ENCODE measurements around the gene EIF3K. TPM values are rescaled to one million over a fixed set of nuclear protein-coding genes. Genes with fewer than 3 reads are reported as not detected.
A peak's percentile ranks its signal among the peaks of the same experiment; 100 is the strongest.

The EIF3K gene
- total and polyA plus RNA-seq, 2 of the 13 experiments (the other 11 are each of a cell fraction or from before 2014, with no cell fraction given), result 179 to 258 TPM

- H3K79me2 ChIP-seq (ENCODE audit: insufficient read depth, low read length), result peaks cover 4% of the 10 kb centered on the region
- BruUV-seq (replicated peaks), result no TSS peak
- H3K4me1 ChIP-seq (ENCODE audit: insufficient read depth, low read length), result peaks cover 30% of the 10 kb centered on the region
- H3K9me3 ChIP-seq (ENCODE audit: low read length), result no peaks in the 10 kb centered on the region
- peak; percentile 68 for TF ChIP-seq PATZ1 (CRISPR knock-in tag; IDR thresholded peaks at IDR 0.05)
- TF ChIP-seq SOX13 (IDR thresholded peaks at IDR 0.05), result no peak
- TF ChIP-seq SOX13 (CRISPR knock-in tag; conservative IDR thresholded peaks at IDR 0.05 in 1 of 2, IDR thresholded peaks at IDR 0.05 in 1 of 2), result no peak
- TF ChIP-seq ZBTB8A (CRISPR knock-in tag; IDR thresholded peaks at IDR 0.05; ENCODE audit: borderline replicate concordance, low read depth), result no peak
- no peak for TF ChIP-seq ZNF710 (CRISPR knock-in tag; IDR thresholded peaks at IDR 0.05; ENCODE audit: borderline replicate concordance)
- no peak for TF ChIP-seq HIC2 (CRISPR knock-in tag; IDR thresholded peaks at IDR 0.05; ENCODE audit: low read depth)
- in situ Hi-C loops (cut with HindIII; ENCODE audit: extremely low pct_ligation_motif_present, low pct_unique_long_range_greater_than_20kb) (no loop called here), intact Hi-C loops (cut with micrococcal nuclease; ENCODE audit: unreplicated experiment) (no loop called here)
- no peak overlapping the region for H3K27ac ChIP-seq (ENCODE audit: extremely low read length, insufficient read depth, low read length)
- FAIRE-seq, result no peak
- H2AFZ ChIP-seq (ENCODE audit: low read length), result no peak overlapping the region
- peak overlapping the region; percentile 27; the same call in 1 of the 2 replicates for H3K4me2 ChIP-seq (ENCODE audit: low read depth, low read length)
- no peak overlapping the region for H3K9ac ChIP-seq (ENCODE audit: insufficient read depth, low read depth, low read length)
- POLR2A ChIA-PET, result no interaction called here
- no peaks in the 10 kb centered on the region for H4K20me1 ChIP-seq (ENCODE audit: insufficient read depth, low read length)
- CTCF ChIA-PET (ENCODE audit: low intra/inter-chr PET ratio, low total read pairs), result no interaction called here
- 7% methylated on average over 3 of the region's 3 CpGs for WGBS (ENCODE audit: low lambda C conversion rate)
- no peak for ATAC-seq
- no peaks in the 10 kb centered on the region for H3K36me3 ChIP-seq (replicated peaks in 1 of 2; ENCODE audit: control insufficient read depth in 1 of 2, insufficient read depth in 2 of 2, low read length in 2 of 2)
- no peak overlapping the region for H3K4me3 ChIP-seq (replicated peaks in 1 of 3; ENCODE audit: insufficient read depth in 1 of 3, low read depth in 2 of 3, low read length in 3 of 3)
- H3K27me3 ChIP-seq (ENCODE audit: control insufficient read depth in 1 of 2, insufficient read depth in 2 of 2, low read length in 2 of 2), result no peaks in the 10 kb centered on the region; a peak in 2 of 5 replicates
- DNase-seq (ENCODE audit: low spot score), result no peak
Observed at GRCh38 chr19:38614289-38614688, 4.7 kb upstream of the EIF3K start.

Measured in HepG2 (cell line).